HG03342 (cell line): ENCODE results near the gene DTYMK.
"Not testable (repeated sequence)": the region's sequence is repeated elsewhere in the genome, so short reads cannot be mapped to it uniquely, and the experiment has no call there.

Source experiments
- ATAC-seq: cut with Tn5 transposase; IDR thresholded peaks from one replicate; pipeline ENCODE4 v1.9.1; 2021; ENCODE audit warnings: mild to moderate bottlenecking, moderate library complexity; ENCODE audit not compliant: unreplicated experiment

The DTYMK gene, protein sequence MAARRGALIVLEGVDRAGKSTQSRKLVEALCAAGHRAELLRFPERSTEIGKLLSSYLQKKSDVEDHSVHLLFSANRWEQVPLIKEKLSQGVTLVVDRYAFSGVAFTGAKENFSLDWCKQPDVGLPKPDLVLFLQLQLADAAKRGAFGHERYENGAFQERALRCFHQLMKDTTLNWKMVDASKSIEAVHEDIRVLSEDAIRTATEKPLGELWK

DNA sequence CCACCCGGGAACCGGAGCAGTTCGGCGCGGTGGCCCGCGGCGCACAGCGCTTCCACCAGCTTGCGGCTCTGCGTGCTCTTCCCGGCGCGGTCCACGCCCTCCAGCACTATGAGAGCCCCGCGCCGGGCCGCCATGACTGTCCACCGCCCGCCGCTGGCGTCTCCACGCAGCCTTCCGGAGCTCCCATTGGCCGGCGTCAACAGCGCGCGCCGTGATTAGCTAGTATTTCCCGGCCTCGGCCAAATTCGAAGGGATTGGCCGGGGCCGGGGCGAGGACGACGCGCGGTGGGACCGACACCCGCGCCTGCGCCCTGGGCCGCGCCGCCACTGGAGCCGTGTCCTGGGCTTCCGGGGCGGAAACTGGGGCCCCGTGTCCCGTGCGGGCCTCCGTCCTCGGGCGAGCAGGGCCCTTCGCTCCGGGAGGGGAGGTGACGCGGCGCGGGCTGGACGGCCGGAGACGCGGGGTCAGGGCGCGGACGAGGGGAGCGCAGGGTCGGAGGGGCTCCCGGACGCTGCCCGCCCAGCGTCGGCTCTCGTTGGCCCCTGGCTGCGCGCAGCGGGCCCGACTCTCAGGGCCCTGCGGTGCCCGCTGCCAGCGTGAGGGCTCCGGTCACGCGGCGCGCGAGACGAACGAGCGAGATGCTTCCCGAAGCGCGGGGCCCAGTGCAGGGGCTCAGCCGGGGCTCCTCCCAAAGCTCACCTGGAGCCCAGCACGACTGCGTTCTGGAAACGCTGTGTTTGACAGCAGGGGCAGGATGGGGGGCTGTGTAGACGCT is at the start of gene DTYMK:
DTYMK (minus strand) TSS at position 166 of the 776 bp plus-strand sequence; CDS start at position 134, 32 bp downstream.
- ATAC-seq, result peak; percentile 93

- ATAC-seq, result no peak
Measured at GRCh38 chr2:241736111-241736510, 49.5 kb upstream of the DTYMK start.

DNA sequence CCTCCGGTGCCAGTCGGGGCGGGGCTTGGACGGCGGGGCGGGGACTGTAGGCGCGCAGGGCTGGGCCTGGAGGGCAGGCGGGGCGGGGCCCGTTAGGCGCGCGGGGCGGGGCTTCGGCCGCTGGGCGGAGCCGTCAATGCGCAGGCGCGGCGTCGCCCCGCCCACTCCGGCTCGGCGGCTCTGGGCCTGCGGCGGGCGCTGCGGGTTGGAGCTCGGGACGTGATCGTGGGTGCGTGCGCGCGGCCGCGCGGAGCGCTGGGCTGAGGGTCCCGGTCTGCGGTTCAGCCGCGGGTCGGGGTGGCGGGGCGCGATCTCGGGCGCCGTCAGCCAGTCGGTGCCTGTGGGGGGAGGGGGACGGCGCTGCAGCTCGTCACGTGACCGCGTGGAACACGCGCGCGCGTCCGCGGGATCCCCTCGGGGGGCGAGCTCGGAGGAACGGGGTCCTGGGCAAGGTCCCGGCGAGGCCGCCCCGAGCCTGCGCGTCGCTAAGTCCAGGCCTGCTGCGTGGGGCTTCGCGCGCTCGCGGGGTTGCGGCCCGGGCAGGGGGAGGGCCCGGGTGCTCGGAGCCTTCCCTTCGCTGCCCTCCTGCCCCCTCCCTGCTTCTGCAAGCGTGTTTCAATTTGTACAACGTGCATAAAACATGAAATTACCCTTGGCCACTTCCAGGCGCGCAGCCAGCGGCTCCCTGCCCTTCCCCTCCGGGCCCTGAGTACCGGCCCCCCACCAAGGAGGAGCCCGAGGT is 48.0 kb upstream of the DTYMK start, which contains the start of gene D2HGDH:
D2HGDH (plus strand) TSS at position 164 of the 742 bp plus-strand sequence. CDS start 595 bp downstream, outside the sequence.
- ATAC-seq, result peak; percentile 77

DNA sequence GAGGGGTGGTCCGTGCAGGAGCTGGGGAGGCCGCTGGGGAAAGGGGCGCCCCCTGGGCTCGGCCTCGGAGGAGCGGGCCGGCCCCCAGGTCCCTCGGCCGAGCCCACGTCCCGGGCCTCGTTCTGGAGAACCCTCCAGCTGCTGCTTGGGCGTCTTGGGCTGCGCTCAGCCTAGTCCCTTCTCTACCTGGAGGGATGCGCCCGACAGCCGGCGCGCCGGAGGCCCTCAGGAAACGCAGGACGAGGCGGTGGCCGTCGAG is 47.5 kb upstream of the DTYMK start:
- no peak for ATAC-seq

- ATAC-seq, result peak; percentile 2
Measured at GRCh38 chr2:241733391-241734207, 47.0 kb upstream of the DTYMK start.

GRCh38 chr2:241732513-241733186 is 46.0 kb upstream of the DTYMK start:
- ATAC-seq, result not testable (repeated sequence)

DNA sequence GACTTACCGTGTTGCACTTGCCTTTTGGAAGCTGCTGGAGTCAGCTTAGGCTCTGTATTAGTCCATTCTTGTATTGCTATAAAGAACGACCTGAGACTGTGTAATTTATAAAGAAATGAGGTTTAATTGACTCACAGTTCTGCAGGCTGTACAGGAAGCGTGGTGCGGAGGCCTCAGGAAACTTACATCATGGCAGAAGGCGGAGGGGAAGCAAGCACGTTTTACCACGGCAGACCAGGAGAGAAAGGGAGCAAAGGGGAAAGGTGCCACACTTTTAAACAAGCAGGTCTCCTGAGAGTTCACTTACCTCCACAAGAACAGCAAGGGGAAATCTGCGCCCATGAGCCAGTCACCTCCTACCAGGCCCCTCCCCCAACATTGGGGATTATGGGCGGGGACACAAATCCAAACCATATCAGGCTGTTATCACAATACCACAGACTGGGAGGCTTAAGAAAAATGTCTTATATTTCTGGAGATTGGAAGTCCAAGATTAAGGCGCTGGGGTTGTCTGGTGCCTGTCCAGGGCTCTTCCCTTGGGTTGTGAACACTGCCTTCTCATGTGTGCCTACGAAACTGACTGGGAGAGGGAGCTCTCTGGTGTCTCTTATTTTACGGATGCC is 44.2 kb upstream of the DTYMK start:
- no peak for ATAC-seq

GRCh38 chr2:241729868-241730267 is 43.3 kb upstream of the DTYMK start:
- no peak for ATAC-seq

GRCh38 chr2:241728627-241729026 is 42.0 kb upstream of the DTYMK start:
- no peak for ATAC-seq

- no peak for ATAC-seq
Measured at GRCh38 chr2:241728000-241728399, 41.4 kb upstream of the DTYMK start.

DNA sequence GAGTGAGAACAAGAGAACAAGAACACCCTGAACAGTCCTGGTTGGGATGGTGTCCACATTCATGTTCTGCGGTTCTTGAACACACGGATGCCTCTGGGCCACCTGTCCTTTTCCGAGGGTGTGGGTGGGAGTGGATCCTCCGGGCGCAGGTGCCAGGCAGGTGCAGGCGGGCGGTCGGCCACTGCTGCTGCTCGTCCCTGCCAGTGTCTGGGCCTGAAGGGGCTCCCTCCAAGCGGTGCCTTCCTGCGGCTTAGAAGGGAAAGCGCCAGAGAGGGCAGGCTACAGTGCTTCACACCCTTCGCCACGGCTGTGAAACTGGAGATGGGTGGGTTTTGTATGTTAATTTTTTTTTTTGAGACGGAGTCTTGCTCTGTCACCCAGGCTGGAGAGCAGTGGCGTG is 39.8 kb upstream of the DTYMK start:
- no peak for ATAC-seq

DNA sequence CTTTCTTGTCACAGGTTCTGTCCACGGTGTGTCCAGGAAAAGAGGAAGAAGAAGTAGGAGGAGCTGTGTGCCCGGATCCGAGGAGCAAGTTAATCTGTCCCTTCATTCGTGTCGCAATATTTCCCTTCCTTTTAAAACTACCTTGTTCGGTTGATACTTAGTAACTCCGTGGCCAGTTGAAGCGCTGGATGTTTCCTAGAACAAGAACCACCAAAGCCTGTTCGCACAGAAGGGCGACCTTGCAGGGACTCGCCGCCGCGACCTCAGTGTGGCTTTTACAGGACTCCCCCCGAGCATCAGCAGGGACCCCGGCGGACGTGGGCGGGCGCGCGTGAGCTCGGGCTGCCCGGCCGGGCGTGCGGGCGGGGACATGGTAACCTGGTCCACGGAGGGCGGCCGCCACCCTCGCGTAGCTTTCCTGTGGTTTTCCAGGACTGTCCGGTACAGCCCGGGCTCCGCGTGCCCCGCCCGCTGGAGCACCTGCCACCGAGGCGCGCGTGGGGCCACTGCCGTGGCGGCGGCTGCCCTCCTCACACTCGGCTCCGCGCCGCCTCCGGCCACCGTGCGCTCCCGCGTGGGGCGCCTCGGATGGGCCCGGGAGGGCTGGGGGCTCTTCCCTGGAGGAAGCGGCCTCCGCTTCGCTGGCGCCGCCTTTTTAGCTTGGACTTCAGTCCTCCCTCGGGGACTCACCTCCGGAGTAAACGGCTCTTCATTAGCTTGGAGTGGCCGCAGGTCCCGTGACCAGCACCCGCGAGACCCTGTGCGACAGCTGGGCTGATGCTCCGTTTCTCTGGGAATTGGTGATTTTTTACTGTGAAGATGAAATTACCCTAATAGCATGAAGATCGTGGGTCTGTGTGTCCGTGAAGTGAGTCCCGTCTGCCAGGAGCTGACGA is 38.6 kb upstream of the DTYMK start:
- ATAC-seq, result no peak

- no peak for ATAC-seq
Measured at GRCh38 chr2:241724259-241724974, 37.8 kb upstream of the DTYMK start.

DNA sequence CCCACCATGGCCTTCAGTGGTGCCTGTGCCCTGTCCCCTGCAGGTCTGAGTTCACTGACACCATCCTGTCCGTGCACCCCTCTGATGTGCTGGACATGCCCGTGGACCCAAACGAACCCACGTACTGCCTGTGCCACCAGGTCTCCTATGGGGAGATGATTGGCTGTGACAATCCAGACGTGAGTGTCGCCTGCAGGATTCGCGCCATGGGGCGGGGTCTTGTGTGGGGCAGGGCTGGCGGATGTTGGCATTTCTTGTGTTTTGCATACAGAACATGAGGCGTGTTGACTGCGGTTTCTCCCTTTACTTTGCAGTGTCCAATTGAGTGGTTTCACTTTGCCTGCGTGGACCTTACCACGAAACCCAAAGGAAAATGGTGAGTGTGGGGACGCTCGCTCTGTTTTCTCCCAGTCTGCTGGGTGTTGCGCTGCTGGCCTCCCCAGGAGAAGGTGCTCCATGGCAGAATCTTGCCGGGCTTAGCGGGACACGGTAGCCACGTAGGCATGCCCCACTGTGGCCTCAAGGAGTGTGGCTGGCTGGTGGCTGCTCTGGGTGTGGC is 36.4 kb upstream of the DTYMK start:
- no peak for ATAC-seq

DNA sequence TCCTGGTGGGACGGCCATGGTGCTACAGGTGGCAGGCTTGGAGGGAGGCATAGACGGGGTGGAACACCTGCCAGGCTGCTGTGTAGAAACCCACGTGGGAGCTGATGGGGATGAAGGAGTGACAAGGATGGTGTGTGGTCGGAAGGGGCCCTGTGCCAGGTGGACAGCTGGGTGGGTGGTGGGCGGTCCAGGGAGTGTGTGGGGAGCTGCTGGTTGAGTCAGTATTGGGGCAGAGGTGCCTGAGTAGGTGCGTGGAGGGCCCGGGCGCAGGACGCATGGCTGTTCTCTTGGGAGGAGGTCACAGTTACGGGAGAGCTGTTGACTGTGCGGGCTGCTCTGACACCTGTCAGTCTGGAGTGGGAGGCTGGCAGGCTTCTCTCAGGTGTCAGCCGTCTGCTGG is 35.2 kb upstream of the DTYMK start:
- ATAC-seq, result no peak

DNA sequence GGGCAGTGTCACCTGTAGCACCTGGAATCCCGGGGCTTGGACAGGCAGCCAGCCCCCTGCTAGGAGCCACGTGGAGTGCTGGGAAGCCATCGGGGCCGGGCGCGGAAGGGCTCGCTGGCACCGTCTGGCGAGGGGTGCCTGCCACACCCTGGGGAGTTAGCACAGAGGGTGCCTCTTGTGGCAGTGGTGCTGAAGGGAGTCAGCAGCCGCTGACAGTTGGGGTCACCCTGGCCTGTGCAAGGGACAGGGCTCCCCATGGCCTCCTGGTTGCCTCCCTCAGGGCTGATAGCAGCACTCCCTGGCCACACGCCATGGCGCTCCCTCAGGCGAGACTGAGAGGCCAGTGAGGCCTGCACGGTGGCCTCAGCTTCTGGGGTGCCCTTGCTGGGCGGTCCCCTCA is 33.9 kb upstream of the DTYMK start:
- ATAC-seq, result no peak

DNA sequence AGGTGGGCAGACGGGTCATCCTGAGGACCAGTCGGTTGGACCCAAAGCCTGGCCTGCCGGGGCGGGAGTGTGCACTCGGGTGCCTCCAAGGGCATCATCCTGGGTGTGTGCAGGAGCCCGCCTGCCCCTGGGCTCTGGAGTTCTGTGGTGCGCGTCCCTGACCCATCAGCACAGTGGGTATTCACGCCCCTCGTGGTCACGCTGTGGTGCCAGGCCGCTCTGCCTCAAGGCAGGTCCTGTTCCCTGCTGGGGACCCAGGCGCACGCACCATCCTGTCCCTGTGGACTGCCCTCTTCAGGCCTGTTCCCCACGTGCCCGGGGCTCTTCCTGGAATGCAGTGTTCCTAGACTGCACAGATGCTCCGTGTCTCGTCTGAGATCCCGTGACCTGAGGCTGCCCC is 33.5 kb upstream of the DTYMK start:
- ATAC-seq, result no peak

DNA sequence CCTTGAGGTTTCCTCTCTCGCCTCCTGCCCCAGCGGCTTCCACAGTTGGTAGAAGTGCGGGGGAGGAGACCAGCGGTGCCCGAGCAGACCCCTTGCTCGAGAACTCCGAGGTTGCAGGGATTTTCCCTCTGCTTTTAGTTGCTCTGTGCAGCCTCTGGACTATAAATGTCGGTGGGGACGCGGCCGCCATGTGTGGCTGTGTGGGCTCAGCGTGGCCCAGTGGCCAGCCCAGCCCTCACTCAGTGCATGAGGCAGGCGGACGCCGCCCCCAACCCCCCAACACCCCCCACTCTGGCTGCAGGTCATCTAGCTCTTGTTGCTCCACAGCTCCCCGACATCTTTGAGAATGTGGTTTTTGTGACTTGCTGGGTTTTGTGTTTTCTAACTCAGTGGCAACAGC is 32.5 kb upstream of the DTYMK start:
- ATAC-seq, result no peak
